ENCODE data around the gene TRH. TPM values are rescaled to one million over a fixed set of nuclear protein-coding genes. Genes with fewer than 3 reads are reported as not detected.
"Not testable (repeated sequence)": the region's sequence is repeated elsewhere in the genome, so short reads cannot be mapped to it uniquely, and the experiment has no call there.

The TRH gene
- polyA plus RNA-seq, 1 donor from 2014 or later = not detected

GRCh38 chr3:129975705-129976048 is 1.2 kb downstream of the TRH start:
- peaks cover 2% of the 10 kb centered on the region for H3K36me3 Mint-ChIP-seq
- peaks cover 36% of the 10 kb centered on the region for H3K27me3 Mint-ChIP-seq
- H3K27ac Mint-ChIP-seq = no peak overlapping the region
- H3K4me1 Mint-ChIP-seq = peaks cover 1 to 5% (median 4%) of the 10 kb centered on the region in 3 donors
- H3K9me3 Mint-ChIP-seq = no peaks in the 10 kb centered on the region
- H3K4me3 Mint-ChIP-seq = peak overlapping the region in 2 of 4 donors; percentile 76 to 79

GRCh38 chr3:129976286-129976685 is 1.8 kb downstream of the TRH start:
- peaks cover 1 to 5% (median 4%) of the 10 kb centered on the region in 3 donors for H3K4me1 Mint-ChIP-seq
- H3K36me3 Mint-ChIP-seq = peaks cover 2% of the 10 kb centered on the region

GRCh38 chr3:129978123-129978522 is 3.6 kb downstream of the TRH start:
- peaks cover 2% of the 10 kb centered on the region for H3K36me3 Mint-ChIP-seq
- H3K27me3 Mint-ChIP-seq = peaks cover 29% of the 10 kb centered on the region
- peaks cover 1 to 5% (median 4%) of the 10 kb centered on the region in 3 donors for H3K4me1 Mint-ChIP-seq
- no peak overlapping the region for H3K27ac Mint-ChIP-seq
- no peaks in the 10 kb centered on the region for H3K9me3 Mint-ChIP-seq
- peak overlapping the region in 1 of 4 donors; percentile 90 for H3K4me3 Mint-ChIP-seq

More at GRCh38 chr3:129976286-129976685, 1.8 kb downstream of the TRH start:
- Mint-ChIP-seq H3K27me3 (peaks cover 36% of the 10 kb centered on the region), H3K27ac (no peak overlapping the region), H3K9me3 (no peaks in the 10 kb centered on the region), H3K4me3 (peak overlapping the region in 2 of 4 donors; percentile 28 to 76)

- Mint-ChIP-seq H3K27ac (no peak overlapping the region), H3K27me3 (peaks cover 25% of the 10 kb centered on the region), H3K9me3 (no peaks in the 10 kb centered on the region), H3K4me1 (peaks cover 0 to 5% (median 4%) of the 10 kb centered on the region in 3 donors), H3K4me3 (no peak overlapping the region), H3K36me3 (peaks cover 2% of the 10 kb centered on the region)
Measured at GRCh38 chr3:129979905-129980304, 5.4 kb downstream of the TRH start.

- Mint-ChIP-seq H3K4me3 (no peak overlapping the region), H3K9me3 (no peaks in the 10 kb centered on the region), H3K36me3 (no peaks in the 10 kb centered on the region), H3K4me1 (no peaks in the 10 kb centered on the region), H3K27me3 (peaks cover 5% of the 10 kb centered on the region), H3K27ac (no peak overlapping the region)
Measured at GRCh38 chr3:129983561-129983960, 9.0 kb downstream of the TRH start.

- H3K4me3 Mint-ChIP-seq = no peak overlapping the region
- H3K9me3 Mint-ChIP-seq = no peaks in the 10 kb centered on the region
- H3K27ac Mint-ChIP-seq = no peak overlapping the region
- no peaks in the 10 kb centered on the region for H3K4me1 Mint-ChIP-seq
- no peaks in the 10 kb centered on the region for H3K36me3 Mint-ChIP-seq
- H3K27me3 Mint-ChIP-seq = peaks cover 8% of the 10 kb centered on the region
Measured at GRCh38 chr3:129984125-129984524, 9.6 kb downstream of the TRH start.

- peaks cover 2% of the 10 kb centered on the region for H3K36me3 Mint-ChIP-seq
- no peaks in the 10 kb centered on the region for H3K9me3 Mint-ChIP-seq
- H3K4me1 Mint-ChIP-seq = no peaks in the 10 kb centered on the region
- H3K27ac Mint-ChIP-seq = no peak overlapping the region
- peaks cover 8% of the 10 kb centered on the region for H3K27me3 Mint-ChIP-seq
- no peak overlapping the region for H3K4me3 Mint-ChIP-seq
Measured at GRCh38 chr3:129985113-129985512, 10.6 kb downstream of the TRH start.

- no peak overlapping the region for H3K4me3 Mint-ChIP-seq
- peaks cover 2% of the 10 kb centered on the region for H3K36me3 Mint-ChIP-seq
- peaks cover 5% of the 10 kb centered on the region for H3K27me3 Mint-ChIP-seq
- H3K4me1 Mint-ChIP-seq = no peaks in the 10 kb centered on the region
- no peak overlapping the region for H3K27ac Mint-ChIP-seq
- H3K9me3 Mint-ChIP-seq = no peaks in the 10 kb centered on the region
Measured at GRCh38 chr3:129988429-129988828, 13.9 kb downstream of the TRH start.

GRCh38 chr3:129989414-129989813 is 14.9 kb downstream of the TRH start:
- Mint-ChIP-seq H3K9me3 (no peaks in the 10 kb centered on the region), H3K27ac (no peak overlapping the region), H3K27me3 (peaks cover 5% of the 10 kb centered on the region), H3K4me3 (no peak overlapping the region), H3K36me3 (peaks cover 2% of the 10 kb centered on the region), H3K4me1 (no peaks in the 10 kb centered on the region)

- Mint-ChIP-seq H3K4me3 (no peak overlapping the region), H3K9me3 (no peaks in the 10 kb centered on the region), H3K4me1 (no peaks in the 10 kb centered on the region), H3K27me3 (peaks cover 7% of the 10 kb centered on the region), H3K27ac (no peak overlapping the region), H3K36me3 (peaks cover 2% of the 10 kb centered on the region)
Measured at GRCh38 chr3:129992781-129993180, 18.3 kb downstream of the TRH start.

- no peak overlapping the region for H3K4me3 Mint-ChIP-seq
- H3K27me3 Mint-ChIP-seq = peaks cover 9% of the 10 kb centered on the region
- peaks cover 0 to 2% (median 0%) of the 10 kb centered on the region in 3 donors for H3K4me1 Mint-ChIP-seq
- H3K27ac Mint-ChIP-seq = no peak overlapping the region
- H3K36me3 Mint-ChIP-seq = no peaks in the 10 kb centered on the region
- no peaks in the 10 kb centered on the region for H3K9me3 Mint-ChIP-seq
Measured at GRCh38 chr3:129994883-129995559, 20.5 kb downstream of the TRH start.

- H3K4me1 Mint-ChIP-seq = peaks cover 0 to 2% (median 0%) of the 10 kb centered on the region in 3 donors
- no peaks in the 10 kb centered on the region for H3K9me3 Mint-ChIP-seq
- no peaks in the 10 kb centered on the region for H3K36me3 Mint-ChIP-seq
- no peak overlapping the region for H3K4me3 Mint-ChIP-seq
- no peak overlapping the region for H3K27ac Mint-ChIP-seq
- H3K27me3 Mint-ChIP-seq = peaks cover 9% of the 10 kb centered on the region
Measured at GRCh38 chr3:129996073-129996472, 21.6 kb downstream of the TRH start.

GRCh38 chr3:129999176-129999575 is 24.7 kb downstream of the TRH start:
- H3K27me3 Mint-ChIP-seq = peaks cover 19% of the 10 kb centered on the region
- H3K27ac Mint-ChIP-seq = not testable (repeated sequence)

GRCh38 chr3:130002666-130003598 is 28.4 kb downstream of the TRH start:
- H3K4me1 Mint-ChIP-seq, H3K9me3 Mint-ChIP-seq, H3K27ac Mint-ChIP-seq, H3K36me3 Mint-ChIP-seq: not testable (repeated sequence)
- Mint-ChIP-seq H3K4me3 (peak overlapping the region in 3 of 4 donors; percentile 43 to 65 (median 60)), H3K27me3 (peaks cover 25% of the 10 kb centered on the region)

More at GRCh38 chr3:129999176-129999575, 24.7 kb downstream of the TRH start:
- not testable (repeated sequence) for H3K4me1 Mint-ChIP-seq, H3K36me3 Mint-ChIP-seq, H3K9me3 Mint-ChIP-seq, H3K4me3 Mint-ChIP-seq

- Mint-ChIP-seq H3K4me3 (no peak overlapping the region), H3K27me3 (peaks cover 3% of the 10 kb centered on the region), H3K27ac (no peak overlapping the region), H3K36me3 (no peaks in the 10 kb centered on the region), H3K9me3 (no peaks in the 10 kb centered on the region), H3K4me1 (no peaks in the 10 kb centered on the region)
Measured at GRCh38 chr3:130010556-130010955, 36.0 kb downstream of the TRH start.

Measured in IgD-negative memory B cell (primary cell).